Activated T-cell treated with anti-CD3 and anti-CD28 coated beads for 1 hour (primary cell): ENCODE data around the gene ARRDC5.
A peak's percentile ranks its signal among the peaks of the same experiment; 100 is the strongest.
"Not testable (repeated sequence)": the region's sequence is repeated elsewhere in the genome, so short reads cannot be mapped to it uniquely, and the experiment has no call there.

Experiments used
- DNase-seq: peaks from one replicate; pipeline ENCODE4 v3.0.0-alpha.2; 2020; ENCODE audit warnings: low read depth

ARRDC5 gene

DNA sequence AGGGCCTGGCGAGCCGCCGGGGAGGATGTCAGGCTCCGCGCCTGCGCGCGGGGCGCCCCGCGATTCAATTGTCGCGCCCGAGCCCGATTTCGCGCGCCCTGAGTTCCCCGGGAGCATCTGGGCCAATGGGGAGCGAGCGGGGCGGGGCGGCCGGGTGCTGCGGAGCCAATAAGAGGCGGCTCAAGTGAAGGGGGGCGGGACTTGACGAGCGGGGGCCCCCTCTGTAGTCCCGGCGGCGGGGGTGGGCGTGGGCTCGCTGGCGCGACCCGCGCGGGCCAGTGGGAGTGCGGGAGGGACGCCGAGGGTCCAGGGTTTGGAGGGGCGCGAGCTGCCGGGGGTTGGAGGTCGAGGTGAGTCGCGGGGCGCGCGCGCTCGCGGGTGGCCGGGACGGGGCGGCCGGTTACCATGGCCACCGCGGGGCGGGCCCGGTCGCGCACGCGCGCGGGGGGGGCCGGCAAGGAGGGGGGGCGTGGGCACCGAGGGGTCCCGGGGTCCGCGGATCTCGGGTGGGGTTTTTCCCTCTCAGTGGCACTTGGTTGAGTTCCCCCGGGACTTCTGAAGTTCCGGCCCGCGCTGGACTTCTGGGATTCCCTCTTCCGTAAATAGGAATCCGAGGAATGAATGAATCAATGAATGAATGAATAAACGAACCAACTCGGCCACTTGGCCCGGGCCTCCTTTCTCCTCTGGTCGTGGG, 7.3 kb upstream of the ARRDC5 start:
- DNase-seq: peak; percentile 89

- DNase-seq: no peak
Observed at GRCh38 chr19:4909156-4909896, 6.6 kb upstream of the ARRDC5 start, which contains the start of gene UHRF1. Gene UHRF1 (plus strand): TSS chr19:4909501. CDS start chr19:4910886, 1,385 bp downstream.

DNA sequence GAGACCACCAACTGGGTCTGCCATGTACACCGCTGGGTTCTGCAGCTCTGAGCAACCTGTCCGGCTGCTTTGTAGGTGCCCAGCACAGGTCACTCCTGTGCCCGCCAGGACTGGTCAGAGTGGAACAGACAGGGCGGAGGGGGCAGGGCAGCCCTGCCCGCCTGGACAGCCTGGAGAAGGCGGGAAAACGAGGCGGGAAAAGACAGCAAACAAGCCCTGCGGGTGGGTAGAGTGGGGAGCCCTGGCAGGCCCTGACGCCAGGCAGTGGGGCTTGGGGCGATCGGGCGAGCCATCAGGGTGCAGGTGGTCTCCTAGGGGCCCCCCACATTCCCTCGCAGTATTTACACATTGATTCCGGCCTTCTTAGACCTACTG, 6.1 kb upstream of the ARRDC5 start:
- no peak for DNase-seq

DNA sequence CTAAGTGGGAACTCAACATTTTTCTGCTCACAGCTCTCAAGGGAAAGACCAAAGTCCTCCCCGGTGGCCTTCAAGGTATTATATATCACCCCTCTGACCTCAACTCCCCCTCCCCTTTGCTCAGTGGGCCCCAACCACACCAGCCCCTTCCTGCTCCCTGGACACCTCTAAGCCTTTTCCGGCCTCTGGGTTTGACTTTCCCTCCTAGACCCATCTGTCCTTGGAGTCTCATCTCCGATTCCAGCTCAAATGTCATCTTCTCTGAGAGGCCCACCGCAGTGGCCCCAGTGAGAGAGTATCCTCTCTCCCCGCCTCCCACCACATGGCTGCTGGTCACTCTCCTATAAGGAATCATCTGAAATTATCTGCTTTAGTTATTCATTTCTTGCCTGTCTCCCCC, 5.7 kb upstream of the ARRDC5 start:
- no peak for DNase-seq

- DNase-seq: no peak
Observed at GRCh38 chr19:4906963-4907362, 4.3 kb upstream of the ARRDC5 start.

GRCh38 chr19:4904481-4904880, 1.8 kb upstream of the ARRDC5 start:
- DNase-seq: no peak

DNA sequence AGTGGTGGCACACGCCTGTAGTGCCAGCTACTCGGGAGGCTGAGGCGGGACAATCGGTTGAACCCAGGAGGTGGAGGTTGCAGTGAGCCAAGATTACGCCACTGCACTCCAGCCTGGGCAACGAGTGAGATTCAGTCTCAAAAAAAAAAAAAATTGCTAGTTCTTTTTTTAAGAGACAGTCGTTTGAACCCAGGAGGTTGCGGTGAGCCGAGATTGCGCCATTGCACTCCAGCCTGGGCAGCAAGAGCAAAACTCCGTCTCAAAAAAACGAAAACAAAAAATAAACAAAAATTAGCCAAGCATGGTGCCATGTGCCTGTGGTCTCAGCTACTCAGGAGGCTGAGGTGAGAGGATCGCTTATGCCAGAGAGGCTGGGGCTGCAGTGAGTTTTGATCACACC, 1.8 kb downstream of the ARRDC5 start:
- DNase-seq: not testable (repeated sequence)

- no peak for DNase-seq
Observed at GRCh38 chr19:4897146-4897545, 5.5 kb downstream of the ARRDC5 start.

DNA sequence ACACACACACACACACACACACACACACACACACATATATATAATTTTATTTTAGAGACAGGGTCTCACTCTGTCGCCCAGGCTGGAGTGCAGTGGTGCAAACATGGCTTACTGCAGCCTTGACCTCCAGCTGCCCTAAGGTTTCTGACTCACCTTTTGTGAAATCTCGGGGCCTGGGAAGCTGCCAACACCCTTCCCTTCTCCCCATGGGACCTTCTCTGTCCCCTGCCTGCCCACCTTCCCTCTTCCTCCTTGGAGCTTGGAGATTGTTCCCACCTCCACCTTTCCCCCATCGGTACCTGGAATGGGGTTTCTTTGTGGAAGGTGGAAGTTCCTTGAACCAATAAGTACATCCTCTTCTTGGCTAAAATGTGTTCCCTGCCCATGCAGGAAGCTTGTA, 6.3 kb downstream of the ARRDC5 start:
- DNase-seq: no peak

- not testable (repeated sequence) for DNase-seq
Observed at GRCh38 chr19:4892962-4893361, 9.7 kb downstream of the ARRDC5 start.

GRCh38 chr19:4891066-4891465, 11.6 kb downstream of the ARRDC5 start:
- no peak for DNase-seq

GRCh38 chr19:4889034-4889815, 13.5 kb downstream of the ARRDC5 start:
- DNase-seq: no peak

- not testable (repeated sequence) for DNase-seq
Observed at GRCh38 chr19:4887803-4888202, 14.9 kb downstream of the ARRDC5 start.

- DNase-seq: not testable (repeated sequence)
Observed at GRCh38 chr19:4884993-4885392, 17.7 kb downstream of the ARRDC5 start.

- not testable (repeated sequence) for DNase-seq
Observed at GRCh38 chr19:4882874-4883273, 19.8 kb downstream of the ARRDC5 start.

- no peak for DNase-seq
Observed at GRCh38 chr19:4879041-4879440, 23.7 kb downstream of the ARRDC5 start.

GRCh38 chr19:4878491-4878968, 24.2 kb downstream of the ARRDC5 start:
- no peak for DNase-seq

DNA sequence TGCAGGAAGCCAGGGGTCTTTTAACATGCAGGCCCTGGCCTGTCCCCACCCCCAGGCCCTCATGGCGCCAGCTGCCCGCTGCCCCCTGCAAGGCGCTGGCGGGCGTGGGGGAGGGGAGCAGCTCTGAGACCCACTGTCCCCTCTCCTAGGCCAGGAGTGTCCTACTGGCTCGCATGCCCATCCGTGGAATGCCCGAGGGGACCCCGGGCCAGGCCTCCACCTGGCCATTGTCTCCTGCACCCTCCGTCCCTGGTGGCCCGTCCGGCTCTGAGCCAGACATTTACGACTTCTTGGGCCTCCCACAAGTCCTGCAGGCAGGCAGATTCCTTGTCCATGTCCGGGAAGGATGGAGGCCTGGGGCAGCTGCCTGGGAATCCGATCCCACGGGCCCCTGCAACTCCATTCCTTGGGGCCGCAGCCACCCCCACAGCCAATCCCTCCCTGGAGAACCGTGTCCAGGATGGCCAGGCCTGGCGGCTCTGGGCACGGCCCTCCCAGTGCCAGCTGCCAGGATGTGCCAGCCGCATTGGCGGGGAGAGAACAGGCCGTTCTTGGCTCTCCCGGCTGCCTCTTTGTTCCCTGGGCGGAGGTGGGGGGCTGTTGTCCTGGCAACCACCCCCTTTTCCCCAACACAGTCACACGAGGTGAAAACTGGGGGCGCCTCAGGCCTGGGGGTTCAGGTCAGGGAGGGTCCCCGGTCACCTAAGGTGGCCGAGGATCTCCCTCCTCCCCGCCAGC, 24.8 kb downstream of the ARRDC5 start:
- no peak for DNase-seq

DNA sequence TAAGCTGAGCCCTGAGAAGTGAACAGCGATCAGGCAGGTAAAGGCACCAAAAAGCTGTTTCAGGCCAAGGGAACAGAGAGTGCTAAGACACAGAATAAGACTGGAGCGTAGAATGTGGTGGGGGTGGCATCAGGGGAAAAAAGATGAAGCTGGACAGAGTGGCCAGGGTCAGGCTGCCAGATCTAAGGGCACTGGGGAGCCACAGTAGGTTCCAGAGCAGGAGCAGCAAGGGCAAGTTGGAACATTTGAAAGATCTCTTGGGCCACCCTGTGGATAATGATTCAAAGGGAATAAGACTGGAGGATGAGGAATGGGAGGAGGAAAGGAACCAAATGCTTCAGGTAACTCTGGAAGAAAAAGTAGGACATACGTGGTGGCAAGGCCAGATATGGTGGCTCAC, 28.8 kb downstream of the ARRDC5 start:
- DNase-seq: no peak

DNA sequence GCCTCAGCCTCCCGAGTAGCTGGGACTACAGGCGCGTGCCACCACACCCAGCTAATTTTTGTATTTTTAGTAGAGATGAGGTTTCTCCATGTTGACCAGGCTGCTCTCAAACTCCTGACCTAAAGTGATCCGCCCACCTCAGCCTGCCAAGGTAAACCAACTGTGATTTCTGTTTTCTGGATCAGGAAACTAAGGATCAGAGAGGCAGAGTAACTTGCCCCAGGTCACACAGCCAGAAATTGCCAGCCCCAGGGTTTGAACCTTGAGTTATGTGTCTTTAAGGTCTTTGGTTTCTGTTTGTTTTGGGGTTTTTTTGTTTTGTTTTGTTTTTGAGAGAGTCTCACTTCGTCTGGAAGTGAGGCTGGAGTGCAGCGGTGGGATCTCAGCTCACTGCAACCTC, 31.0 kb downstream of the ARRDC5 start:
- DNase-seq: no peak

GRCh38 chr19:4870025-4870700, 32.5 kb downstream of the ARRDC5 start:
- no peak for DNase-seq
